ENCODE data around the gene CFAP70. TPM values are rescaled to one million over a fixed set of nuclear protein-coding genes. Genes with fewer than 3 reads are reported as not detected.

CFAP70 gene
- total RNA-seq, 1 experiment from 2014 or later = not detected

DNA sequence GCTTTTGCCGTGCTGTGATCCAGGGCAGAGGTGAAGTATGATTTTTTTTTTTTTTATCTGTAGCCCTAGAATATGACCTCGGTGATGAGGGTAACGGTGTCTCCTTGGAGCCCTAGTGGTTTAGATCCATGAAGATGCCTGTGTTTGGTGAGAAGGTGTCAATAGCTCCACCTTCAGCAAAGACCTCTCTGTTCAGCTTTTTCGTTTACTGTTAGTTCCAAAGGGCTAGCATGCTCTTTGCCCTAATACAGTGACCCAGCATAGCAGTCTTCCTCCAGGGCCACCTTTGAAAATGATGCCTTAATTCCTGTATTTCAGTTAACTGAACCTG, 105.5 kb downstream of the CFAP70 start:
- peak; percentile 39 for DNase-seq (ENCODE audit: low spot score)

DNA sequence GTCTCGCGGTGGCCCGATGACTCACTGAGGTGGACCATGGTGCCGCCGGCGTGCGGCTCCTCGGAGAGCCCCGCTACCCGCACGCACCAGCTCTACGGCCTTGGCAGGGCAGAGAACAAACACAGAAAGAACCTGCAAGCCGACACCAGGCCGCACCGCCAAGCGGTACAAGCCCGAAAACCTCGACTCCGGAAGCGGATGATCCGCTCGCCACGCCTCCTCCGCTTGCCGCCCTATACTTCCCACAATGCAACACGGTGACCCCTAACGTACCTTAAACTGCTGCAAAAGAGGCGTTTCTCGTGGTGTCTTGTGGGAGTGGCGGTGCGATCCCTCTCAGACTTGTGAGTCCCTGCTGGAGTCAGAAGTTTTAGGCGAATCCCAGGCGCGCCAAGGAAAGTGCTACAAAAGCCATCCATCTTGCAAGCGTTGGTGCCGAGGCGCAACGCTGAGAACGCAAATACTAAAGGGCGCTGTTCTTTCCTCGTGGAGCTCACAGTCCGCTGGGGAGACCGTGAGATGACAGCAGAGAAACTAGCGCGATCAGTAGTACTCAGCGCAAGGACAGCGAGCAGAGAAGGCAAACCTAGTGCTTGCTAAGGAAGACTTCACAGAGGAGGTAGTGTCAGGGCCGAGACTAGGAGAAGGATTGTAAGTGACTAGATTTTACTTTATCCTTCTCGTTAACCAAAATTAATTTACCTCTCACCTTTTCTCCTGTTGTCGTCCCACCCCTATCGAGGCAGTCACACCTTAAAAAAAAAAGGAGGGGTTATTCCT, 106.0 kb downstream of the CFAP70 start, which contains the start of gene MRPS16:
Gene MRPS16, minus strand, starts transcription at position 200 of the 780 bp plus-strand sequence. Its CDS starts 162 bp downstream, at position 38.
- DNase-seq (ENCODE audit: low spot score) = peak; percentile 96

DNA sequence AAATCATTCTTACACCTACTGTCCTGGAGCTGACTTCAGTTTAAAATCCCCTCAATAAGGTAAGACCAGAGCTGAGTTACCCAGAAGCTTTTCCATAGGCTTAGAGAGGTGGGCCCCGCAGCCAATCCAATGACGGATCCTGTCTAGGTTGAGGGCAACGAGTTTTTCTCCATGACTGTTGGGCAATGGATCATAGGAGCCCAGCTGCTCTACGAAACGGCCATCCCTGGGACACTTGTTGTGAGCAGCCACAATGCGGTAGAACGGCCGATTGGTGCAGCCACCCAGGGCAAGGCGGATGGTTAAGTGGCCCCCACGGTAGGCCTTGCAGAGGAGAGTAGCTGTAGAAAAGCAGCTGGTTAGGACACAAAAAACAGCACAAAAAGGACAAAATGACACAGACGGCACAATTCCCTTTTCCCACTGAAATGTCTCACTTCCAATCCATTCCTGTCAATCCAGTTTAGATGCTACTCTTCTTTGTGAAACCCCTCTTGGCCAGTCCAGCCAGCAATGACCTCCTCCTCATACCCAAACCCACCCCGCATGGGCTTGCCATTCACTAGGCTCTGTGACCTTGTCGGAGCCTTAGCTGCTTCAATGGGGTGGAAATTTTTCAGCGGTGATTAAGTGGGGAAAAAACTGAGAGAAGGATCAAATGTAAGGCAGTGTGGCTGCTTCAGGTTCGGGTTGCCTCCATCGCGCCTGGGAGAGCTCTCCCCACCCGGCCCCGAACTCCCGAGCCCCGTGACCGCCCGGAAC, 106.8 kb downstream of the CFAP70 start:
- peak; percentile 7 for DNase-seq (ENCODE audit: low spot score)

DNA sequence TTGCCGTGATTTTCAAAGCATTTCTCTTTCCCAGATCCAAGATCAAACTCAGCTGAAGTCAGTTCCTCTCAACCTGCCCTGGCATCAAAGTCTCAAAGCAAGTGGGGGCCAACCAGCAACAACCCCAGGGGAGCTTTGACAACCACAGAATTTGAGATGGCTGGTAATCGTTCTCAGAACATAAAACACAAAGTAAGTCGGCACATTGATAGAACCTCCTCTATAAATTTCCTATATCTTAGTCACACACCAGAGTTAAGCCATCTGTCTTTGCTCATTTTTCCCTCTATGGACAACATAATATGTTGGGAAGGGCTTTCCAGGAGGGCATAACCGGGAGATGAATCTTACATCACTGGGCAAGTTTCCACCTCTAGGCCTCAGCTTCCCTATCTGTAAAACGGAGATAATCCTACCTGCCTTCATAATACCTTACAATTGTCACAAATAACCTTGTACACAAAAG, 110.4 kb downstream of the CFAP70 start:
- DNase-seq (ENCODE audit: low spot score) = no peak

DNA sequence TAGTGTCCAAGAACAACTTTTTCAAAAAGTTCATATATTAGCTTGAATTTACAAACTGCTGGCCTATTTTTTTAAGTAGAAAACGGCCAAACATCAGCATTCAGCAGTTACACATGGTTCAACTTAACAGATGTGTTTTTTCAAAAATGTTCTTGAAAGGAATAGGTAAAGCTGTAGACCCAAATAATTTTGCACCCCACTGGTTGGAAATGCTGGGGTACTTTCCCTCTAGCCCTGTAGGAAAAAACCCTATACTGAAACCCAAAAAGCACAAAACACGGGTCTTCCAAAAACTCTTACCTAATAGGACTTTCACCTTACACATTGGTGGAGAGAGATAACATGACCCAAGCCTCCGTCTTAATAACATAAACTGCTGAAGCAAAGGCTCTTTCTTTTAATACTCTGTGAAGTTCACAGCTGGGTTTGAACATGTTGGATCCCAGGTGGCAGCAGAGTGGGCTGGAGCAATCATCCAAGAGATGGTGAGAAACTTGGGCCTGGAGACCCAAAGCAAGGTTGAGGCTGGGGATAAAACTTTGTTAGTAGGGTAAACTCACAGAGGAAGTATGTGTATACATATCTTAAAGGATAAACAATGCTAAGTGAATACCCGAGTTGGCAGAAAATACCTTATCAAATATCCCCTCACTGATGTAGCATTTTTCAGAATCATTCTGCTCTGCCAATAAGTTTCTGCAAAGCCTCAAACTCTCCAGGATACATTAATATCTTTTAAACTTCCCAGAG, 111.0 kb downstream of the CFAP70 start:
- DNase-seq (ENCODE audit: low spot score) = no peak

DNA sequence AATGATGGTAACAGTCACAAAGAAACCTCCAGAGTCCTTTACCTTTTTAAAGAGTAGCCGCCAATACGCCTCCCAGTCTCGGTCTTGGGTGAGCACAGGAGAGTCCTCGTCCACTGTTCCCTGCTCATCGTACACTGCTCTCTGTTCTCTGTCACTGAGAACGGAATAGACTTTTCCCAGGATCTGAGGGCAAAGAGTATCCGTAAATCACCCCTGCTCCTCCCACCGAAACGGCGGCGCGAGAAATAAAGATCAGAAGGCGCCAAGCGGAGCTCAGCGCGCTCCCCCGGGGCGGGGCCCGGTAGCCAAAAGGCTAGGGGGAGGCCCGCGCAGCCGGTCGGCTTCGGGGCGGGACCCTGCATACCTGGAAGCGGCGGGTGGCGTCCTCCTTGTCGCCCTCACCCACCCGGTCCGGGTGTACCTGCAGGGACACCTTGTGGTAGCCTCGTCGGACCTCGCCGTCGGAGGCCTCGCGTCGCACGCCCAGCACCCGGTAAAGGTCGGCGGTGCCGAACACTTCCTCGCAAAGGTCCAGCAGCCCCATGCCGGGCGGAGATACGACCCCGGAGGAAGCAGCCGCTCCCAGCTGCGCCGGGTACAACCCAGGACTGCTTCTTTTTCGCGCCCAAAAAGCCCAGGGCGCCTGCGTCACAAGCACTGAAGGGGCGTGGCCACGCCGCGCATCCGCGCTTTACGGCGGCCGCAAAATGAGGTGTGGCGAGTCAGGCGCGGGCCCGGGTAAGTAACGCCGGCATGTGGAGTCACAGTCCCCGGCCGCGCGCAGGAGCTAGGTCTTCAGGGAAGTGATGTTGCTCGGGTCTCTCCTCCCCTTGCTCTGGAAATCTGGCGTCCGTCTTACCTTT, 111.8 kb downstream of the CFAP70 start, which contains the start of gene DNAJC9:
Gene DNAJC9, minus strand, starts transcription at position 610 of the 863 bp plus-strand sequence. Its CDS starts 66 bp downstream, at position 544.
- peak; percentile 95 for DNase-seq (ENCODE audit: low spot score)

DNA sequence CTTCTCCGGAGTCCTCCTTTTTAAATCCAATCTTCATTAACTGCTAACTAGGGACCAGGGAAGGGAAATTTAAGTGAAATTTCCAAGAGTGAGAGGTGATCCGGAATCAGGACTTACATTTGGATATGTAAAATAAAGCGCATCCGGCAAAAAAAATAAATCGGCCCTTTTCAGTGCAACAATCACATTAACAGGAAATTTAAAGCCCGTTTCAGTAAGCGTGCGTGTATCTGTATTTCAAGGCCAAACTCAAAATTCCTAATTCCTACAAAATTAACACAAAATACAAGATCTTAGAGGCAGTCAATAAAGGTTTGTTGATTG, 112.4 kb downstream of the CFAP70 start:
- DNase-seq (ENCODE audit: low spot score) = no peak

DNA sequence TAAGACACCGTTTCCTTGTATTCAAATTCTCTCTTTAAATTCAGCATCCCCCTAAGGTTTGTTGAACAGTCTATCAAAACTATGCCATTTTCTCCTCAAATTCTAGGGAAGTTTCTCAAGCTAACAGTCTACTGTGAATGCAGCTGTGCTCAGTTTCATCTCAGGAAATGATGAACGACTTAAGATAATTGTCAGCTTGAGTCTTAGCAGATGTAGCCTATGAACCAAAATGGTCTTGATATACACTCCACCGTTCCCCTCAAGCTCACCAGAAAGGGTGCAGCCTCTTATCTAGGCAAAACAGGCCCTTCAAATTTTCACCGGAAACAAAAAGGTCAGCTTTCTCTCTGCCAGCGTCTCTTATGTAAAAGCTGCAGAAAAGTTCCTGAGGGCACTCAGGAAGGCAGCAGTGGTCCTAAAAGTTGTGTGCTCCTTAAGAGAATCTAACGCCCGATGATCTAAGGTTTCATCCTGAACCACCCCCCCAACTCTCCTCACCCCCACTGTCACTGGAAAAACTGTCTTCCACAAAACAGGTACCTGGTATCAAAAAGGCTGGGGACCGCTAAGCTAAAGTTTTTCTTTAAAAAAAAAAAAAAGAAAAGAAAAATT, 113.7 kb downstream of the CFAP70 start:
- DNase-seq (ENCODE audit: low spot score) = no peak

DNA sequence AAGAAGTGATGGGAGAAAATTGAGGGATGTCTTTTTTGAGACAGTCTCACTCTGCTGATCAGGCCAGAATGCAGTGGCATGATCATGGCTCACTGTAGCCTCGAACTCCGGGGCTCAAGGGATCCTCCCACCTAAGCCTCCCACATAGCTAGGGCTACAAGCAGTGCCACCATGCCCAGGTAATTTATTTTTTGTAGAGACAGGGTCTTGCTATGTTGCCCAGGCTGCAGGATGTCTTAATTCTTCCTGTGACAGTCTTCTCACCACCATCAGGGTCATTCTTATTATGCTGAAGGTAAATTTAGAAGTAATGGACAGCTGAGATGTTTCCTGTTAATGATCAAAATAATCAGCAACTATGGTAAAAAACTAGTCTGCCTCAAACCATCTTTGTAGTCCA, 118.8 kb downstream of the CFAP70 start:
- DNase-seq (ENCODE audit: low spot score) = no peak

DNA sequence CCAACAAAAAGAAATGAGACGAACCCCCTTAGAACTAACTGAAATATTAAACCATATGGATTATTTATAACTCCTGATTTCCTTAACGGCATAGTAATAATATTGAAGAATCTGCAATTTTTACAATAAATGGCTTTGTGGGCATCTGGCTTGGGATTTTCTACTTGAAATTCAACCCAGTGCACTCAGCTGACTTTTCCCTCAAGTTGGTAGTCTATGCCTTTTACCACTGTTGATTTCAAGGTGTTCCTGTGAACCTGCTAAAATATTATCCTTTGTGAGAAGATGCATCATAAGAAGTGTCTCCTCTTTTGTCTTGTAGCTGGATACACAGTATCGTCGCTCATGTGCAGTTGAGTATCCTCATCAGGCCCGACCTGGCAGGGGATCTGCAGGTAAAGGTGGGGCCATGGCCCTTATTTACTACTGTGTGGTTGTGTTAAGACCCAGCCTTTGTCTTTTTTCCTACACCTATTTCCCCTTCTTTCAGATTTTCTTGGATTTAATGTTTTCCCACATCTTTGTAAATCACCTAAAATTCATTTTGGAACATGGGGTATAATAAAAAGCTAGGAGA, 119.6 kb downstream of the CFAP70 start:
- no peak for DNase-seq (ENCODE audit: low spot score)

DNA sequence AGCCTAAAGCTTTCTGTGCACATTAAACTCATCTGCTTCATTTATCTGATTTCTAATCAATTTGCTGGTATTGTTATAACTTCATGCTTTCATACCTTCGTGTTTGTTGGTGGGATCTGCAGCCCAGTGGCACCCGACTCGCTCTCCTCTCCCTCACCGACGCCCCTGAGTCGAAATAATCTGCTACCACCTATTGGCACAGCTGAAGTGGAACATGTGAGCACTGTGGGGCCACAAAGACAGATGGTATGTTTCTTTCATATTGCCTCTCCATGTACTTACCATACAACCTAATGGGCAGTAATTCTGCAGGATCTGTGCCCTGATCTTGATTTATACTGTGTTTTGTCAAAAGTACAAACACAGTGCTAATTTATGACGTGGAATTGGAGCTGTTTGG, 124.0 kb downstream of the CFAP70 start:
- DNase-seq (ENCODE audit: low spot score) = no peak

DNA sequence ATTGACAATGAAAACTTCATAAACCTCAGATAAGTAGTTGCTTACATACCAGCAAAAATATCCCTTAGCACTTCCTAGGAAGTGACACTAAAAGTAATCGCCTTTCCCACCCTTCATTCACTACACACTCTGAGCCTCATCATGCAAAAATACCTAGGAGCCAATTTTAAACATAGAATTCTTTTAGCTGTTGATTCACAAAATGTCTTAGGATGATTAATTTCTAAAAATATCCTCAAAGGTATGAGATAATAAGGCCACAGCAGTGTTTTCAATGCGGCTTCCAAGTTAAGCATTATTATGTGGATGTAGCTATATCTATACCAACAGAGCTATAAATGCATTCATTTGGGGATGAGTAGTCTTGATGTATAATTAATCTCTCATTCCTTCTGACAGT, 124.8 kb downstream of the CFAP70 start:
- DNase-seq (ENCODE audit: low spot score) = no peak

DNA sequence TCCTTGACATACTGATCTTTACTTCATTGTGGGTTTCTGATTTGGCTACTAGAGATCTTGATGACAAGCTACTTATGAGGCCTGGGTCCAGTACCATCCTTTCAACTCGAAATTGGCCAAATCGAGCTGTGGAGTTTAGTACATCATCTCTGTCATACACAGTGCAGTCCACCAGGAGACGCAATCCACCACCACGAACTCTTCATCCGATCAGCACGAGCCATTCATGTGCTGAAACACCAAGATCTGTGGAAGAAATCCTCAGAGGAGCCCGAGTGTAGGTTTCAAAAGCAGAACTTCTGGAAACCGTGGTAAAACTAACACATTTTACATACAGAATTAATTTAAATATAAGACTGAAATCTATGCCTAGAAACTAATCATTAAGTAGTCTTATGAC, 125.8 kb downstream of the CFAP70 start:
- no peak for DNase-seq (ENCODE audit: low spot score)

DNA sequence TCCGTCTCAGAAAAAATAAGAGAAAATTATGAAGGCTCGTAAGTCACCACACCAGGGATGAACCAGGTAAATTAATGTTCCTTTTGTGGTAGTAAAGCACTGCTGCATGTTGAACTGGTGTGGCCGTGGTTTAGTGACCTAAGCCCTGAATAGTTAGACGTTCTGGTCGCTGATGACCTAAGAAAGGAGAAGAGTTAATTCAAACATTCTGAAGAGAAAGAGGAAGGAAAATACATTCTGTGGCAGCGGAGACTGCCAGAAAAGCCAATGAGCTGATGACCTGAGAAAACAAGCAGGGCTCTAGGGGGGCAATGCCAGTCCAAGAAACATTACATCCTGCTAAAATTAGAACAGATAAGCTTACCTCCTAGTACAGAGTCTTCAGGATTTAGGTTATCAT, 129.1 kb downstream of the CFAP70 start:
- DNase-seq (ENCODE audit: low spot score) = no peak

DNA sequence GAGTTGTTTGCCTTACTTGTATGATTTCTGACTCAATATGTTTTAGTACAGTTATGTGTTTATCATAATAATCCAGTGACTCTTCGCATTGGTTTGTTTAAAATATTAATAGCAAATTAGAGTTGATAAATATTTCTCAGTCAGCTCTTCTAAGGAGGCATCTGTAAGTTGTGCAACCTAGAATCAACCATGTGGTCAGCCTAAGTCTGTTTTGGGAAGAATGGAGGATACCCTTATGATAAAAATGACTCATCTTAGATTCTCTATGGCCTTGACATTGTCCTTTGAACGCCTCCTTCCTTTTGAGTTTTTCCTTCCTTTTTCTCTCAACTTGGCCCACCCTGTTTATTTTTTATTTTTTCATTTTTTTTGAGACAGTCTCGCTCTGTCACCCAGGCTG, 130.4 kb downstream of the CFAP70 start:
- no peak for DNase-seq (ENCODE audit: low spot score)

DNA sequence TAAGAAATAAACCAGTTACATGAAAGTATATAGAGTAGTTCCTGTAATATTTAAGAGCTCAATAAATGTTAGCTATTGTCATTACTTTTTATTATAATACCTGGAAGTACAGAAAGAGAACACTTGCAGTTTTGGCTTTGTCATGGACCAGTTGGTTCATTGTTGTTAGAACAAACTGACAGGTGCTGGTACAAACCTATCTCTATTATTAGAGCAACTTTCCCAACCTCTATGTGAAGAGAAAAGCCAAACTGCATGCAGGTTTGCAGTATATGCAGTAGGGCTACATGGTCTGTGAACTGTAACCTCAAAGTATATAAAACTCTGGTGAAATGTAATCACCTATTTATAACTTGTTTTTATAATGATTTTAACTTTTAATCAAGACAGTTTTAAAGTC, 132.0 kb downstream of the CFAP70 start:
- no peak for DNase-seq (ENCODE audit: low spot score)

DNA sequence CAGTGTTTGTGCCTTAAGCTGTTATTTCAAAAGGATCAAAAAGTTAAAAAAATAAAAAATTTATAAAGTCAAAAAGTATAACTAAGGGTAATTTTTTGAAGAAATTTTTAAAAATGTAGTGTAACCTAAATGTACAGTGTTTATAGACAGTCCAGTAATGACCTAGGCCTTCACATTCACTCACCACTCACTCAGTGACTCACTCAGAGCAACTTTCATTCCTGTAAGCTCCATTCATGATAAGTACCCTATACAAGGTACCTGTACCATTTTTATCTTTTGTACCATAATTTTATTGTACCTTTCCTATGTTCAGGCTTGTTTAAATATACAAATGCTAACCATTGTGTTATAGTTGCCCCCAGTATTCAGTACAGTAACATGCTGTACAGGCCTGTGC, 133.1 kb downstream of the CFAP70 start:
- no peak for DNase-seq (ENCODE audit: low spot score)

DNA sequence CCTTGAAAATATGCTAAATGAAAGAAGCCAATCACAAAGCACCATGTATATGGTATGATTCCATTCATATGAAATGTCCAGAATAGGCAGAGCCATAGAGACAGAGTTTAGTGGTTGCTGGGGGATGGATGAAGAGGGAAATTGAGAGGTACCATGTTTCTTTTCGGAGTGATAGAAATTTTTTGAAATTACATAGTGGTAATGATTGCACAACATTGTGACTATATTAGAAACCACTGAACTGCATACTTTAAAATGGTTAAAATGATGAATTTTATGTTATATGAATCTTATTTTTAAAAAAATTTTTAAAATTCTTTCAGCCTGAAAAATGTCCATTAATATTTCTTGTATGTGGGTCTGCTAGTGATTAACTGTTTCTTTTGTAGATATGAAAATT, 137.7 kb downstream of the CFAP70 start:
- DNase-seq (ENCODE audit: low spot score) = no peak

DNA sequence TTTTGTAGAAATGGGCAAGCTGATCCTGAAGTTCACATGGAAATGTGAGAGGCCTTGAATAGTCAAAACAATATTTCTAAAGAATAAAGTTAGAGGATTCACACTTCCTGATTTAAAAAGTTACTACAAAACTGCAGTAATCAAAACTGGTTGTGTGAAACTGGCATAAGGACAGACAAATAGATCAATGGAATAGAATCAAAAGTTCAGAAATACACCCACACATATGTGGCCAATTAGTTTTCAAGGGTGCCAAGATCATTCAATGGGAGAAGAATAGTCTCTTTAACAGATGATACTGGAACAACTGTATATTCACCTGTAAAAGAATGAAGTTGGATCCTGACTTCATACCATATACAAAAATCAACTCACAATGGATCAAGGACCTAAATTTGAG, 139.3 kb downstream of the CFAP70 start:
- DNase-seq (ENCODE audit: low spot score) = no peak

DNA sequence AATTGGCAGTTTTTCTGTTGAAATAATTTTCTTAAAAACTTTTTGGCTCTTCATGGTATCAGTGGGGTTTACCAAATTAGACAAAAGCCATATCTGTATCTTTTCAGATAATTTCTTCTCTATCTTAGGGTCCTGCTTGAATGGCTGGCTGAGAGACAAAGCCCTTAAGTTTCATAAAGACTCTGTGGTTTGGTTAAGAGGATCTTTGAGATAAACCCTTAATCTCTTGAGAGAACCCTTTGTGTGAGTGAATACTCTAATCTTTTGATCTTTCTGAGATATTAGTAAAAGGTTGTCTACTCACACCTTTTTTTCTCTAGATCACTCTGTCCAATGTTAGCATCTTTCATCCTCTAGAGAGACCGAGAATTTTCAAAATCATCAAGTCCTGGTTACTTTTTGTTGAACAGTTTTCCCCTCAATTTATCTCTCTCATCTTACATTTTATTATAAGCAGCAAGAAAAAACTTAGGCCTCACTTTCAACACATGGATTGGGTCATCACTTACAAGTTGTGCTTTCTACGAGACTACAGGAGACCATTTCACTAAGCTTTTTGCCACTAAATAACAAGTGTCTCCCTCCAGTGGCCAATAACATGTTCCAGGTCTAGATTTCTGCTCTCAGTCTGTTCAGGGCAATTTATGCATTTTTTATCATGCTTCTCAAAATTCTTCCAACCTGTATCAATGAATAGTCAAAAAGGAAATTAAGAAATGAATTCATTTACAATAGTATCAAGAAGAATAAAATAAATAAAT, 140.1 kb downstream of the CFAP70 start:
- DNase-seq (ENCODE audit: low spot score) = peak; percentile 46
